GM21619 (cell line): ENCODE measurements around the gene HMX3.

Source experiments
- ATAC-seq: cut with Tn5 transposase; IDR thresholded peaks from one replicate; pipeline ENCODE4 v1.9.1; 2021; ENCODE audit not compliant: unreplicated experiment

Gene HMX3

DNA sequence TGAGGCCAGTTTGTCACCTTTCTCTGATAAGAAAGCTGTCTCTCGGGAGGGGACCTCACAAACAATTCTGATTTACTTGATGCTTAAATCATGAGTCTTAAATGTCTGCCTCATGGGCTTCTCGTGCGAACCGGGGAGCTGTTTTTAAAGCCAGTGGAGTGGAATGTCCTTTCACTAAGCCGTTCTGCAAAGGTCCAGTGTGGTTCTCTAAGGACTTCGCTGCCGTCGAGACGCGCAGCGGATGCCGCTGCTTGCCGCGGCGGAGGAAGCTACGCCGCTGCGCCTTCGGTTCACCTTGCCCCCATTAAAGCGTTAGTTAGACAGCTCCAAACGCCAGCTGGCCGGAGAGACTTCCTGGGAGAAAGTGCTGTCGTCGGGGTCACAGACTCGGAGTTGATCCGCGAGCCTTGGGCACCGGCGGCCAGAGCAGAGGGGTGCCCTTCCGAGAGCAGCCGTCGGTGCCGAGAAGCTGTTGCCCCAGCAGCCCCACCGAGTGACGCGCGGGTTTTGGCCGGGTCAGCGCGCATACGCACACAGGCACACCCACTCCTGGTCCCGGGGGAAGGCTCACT lies 1.3 kb upstream of the HMX3 start:
- no peak for ATAC-seq

DNA sequence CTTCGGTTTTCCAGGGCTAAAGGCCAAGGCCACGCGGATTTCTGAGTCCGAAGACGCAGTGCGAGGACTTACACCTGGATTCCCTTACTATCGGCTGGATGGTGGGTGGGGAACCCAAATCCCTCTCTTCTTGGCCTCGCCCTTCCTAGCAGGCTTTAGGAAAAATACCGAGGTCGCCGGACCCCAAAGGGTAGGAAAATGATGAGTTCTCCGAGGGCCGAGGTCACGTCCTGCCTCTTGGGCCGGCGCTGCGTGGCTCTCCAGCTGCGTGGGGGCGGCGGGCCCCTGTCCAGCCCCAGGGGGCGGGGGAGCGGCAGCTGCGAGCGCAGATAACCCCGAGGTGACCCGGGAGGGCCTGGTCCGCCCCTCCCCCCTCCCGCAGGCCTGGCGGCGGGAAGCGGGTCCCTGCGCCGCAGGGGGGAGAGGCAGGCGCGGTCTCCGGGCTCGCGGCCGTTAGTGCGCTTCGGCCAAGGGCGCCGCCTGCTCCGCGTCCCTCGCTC lies 805 bp upstream of the HMX3 start:
- ATAC-seq = no peak

DNA sequence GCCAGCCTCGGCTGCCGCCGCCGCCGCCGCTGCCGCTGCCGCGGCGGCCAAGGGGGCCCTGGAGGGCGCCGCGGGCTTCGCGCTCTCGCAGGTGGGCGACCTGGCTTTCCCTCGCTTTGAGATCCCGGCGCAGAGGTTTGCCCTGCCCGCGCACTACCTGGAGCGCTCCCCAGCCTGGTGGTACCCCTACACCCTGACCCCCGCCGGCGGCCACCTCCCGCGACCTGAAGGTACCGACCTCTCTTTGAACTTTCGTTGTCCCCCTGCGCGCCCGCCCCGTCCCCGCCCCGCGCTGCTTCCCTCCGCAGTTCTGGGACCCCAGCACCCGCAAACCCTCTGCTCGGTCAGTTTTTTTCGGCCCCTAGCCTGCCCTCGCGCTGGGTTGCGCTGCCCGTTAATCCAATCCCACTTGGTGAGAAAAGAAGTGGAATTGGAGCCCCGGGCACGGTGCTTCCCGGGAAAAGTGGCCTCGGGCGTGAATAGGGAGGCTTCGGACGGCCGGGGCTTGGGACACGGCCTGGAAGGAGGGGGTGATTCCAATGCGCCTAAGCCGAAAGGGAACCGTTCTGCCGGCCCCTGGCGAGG lies 543 bp downstream of the HMX3 start:
- ATAC-seq = no peak

DNA sequence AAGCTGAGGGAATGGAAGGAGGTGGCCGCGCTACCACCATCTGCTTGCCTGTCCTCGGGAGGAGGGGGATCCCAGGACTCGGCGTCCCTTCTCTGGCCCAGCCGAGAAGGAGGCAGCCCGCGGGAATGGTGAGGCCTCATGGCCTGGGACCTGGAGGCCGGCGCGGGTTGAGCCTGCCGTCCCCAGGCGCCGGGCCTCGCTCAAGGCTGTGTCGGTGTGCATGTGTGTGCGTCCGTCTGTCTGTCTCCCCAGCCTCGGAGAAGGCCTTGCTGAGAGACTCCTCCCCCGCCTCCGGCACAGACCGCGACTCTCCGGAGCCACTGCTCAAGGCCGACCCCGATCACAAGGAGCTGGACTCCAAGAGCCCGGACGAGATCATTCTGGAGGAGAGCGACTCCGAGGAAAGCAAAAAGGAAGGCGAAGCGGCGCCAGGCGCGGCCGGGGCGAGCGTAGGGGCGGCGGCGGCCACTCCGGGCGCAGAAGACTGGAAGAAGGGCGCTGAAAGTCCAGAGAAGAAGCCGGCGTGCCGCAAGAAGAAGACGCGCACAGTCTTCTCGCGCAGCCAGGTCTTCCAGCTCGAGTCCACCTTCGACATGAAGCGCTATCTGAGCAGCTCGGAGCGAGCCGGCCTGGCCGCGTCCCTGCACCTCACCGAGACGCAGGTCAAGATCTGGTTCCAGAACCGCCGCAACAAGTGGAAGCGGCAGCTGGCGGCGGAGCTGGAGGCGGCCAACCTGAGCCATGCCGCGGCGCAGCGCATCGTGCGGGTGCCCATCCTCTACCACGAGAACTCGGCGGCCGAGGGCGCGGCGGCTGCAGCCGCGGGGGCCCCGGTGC lies 1.3 kb downstream of the HMX3 start:
- ATAC-seq = no peak

DNA sequence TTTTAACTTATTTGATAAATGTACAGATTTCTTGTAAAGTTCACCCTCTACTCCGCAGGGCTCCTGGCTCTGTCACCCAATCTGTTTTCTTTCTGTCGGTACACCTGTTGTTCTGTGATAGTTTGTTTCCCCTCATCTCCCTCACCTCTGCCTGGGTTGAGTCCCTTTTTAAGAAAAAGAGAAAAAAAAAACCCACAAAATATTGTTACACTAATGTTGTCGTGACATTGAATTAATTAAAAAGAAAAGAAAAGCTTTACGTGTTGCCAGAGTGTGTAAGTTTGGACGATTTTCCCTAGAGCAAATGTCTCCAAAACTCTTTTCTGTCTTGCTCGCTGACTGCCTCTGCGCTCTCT lies 3.4 kb downstream of the HMX3 start:
- ATAC-seq = no peak

DNA sequence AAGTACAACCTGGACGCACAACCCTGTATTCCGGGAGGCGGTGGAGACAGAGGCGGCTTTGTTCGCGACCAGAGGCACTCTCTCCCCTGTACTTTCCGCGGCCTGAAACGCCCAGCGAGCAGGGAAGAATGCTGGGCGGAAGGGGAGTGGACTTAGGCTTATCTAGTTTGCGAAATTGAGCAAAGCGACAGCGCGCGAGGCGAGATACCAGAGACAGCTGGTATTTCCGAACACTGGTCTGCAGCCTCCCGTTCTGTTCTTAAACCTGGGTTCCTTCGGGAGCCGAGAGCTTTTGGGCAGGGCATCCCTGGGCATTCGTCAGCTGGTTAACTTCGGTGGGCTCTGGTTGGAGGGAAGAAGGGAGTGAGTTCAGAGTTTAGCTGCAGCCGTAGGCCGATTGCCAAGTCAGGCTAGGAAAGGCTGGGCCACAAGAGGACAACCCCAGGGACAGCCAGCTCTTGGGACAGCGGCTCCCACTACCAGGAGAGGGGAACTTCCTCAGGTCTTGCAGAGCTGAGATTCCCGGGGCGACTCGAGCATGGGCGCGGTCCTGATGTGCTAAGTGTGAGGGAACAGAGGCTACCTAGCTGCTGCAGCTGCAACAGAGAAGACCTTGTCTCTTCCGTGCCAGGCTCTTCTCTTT lies 3.9 kb downstream of the HMX3 start:
- no peak for ATAC-seq

DNA sequence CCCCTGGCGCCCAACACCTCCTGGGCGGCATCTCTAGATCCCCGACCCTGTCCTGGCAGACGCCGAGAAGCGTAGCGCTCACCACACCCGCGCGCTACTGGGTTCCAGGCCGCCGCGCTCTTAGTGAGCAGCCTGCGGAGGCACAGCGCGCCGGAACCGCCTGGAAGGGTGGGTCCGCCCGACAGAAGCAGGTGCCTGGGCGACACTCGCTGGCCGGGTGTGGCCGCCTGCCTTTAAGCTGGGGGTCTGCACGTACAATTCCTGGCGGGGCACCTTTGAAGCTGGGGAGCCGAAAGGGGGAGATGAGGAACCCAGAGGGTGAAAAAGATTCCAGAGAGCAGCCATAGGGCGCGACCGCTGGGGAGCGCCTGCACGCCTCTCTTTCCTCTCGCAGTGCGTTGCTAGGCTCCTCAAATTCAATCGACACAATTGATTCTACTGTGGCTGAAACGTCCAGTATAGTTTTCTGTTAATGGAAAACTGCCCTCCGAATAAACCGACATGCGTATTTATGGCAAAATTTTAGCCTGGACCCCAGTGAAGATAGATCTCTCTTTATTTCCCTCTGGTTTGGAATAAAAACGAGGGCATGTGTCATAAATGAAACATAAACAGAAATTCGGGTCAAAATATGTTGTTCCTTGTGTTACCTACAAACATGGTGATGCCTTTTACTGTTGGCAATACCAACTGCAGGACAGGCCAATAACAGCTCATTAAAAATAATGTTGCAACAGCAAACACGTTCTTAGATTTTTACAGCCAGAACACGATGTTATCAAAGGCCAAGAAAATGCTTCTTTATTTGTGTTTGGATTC lies 4.6 kb downstream of the HMX3 start:
- ATAC-seq = no peak

DNA sequence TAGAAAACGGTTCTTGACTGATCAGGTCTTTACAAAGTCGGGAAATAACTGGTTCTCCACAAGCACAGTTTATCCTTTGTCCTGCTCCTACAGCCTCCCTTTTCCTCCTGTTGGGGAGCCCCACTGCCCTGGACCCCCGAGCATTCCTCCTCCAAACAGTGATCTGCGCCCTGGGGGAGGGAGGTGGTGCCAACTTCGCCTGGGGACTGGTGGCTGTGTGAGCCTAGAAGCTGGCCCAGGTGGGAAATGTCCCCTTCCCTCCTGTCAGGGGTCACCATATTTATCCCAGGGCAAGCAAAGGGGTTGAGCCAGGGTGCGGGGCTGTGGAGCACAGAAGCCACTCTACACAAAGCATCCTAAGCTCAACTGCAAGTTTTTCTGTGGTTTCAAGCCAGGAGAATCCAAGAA lies 5.2 kb downstream of the HMX3 start:
- ATAC-seq = no peak

DNA sequence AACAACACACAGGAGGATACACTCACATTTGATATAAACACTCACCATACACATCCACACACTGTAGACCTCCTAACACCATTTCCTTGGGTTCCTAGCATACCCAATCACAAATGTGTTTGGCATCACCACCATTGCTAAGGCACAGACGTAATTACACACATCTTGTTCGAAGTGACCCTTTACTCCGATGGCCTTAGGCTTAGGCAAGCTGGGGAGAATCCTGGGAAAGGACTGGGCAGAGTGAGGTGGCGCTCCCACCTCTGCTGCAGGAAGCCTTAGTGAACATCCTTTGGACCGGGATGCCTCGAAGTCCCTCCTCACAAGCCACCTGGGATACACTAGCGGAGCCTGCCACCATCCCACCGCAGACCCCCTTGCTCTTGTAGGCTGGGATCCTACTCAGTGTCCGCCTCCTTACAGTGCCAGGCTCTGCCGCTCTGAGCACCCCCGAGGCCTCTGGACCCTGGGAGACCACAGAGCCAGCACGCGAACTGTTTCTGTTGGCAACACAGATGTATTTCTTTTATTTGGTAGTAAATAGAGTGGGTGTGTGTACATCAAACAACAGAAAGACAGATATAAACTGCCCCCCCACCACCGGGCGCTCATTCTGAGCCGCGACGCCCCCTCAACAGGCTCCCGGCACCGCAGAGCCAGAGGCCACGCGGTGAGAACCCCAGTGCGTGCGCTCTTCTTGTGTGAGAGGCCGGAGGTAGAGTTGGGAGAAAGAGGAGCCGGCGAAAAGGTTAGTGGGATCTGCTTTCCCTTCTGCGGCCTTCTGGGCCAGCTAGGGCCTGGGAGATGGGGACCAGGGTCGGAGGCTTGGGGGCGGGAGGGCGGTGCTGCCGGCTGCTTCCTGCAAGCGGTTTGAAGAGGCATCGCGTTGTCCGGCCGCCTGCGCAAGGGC lies 6.3 kb downstream of the HMX3 start:
- no peak for ATAC-seq

DNA sequence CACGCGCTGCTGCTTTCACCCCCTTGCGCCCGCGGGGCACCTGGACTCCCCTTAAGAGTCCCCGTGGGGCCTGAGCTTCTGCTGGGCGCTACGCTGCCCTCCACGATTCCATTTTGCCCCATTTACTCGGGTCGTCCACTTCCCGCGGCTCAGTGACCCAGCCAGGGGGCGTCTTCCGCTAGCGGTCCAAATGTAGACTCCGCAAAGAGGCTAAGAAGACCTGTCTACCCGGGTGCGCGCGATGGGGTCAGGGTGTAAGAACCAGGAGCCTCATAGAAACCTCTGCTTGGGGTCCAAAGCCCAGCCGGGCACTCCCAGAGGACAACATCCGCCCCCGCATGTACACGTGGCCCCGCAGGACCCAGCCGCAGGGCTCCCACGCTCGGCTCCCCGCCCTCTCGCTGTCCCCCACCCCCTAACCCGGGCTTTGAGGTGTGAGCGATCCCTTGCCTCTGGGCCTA lies 7.0 kb downstream of the HMX3 start:
- ATAC-seq = no peak

DNA sequence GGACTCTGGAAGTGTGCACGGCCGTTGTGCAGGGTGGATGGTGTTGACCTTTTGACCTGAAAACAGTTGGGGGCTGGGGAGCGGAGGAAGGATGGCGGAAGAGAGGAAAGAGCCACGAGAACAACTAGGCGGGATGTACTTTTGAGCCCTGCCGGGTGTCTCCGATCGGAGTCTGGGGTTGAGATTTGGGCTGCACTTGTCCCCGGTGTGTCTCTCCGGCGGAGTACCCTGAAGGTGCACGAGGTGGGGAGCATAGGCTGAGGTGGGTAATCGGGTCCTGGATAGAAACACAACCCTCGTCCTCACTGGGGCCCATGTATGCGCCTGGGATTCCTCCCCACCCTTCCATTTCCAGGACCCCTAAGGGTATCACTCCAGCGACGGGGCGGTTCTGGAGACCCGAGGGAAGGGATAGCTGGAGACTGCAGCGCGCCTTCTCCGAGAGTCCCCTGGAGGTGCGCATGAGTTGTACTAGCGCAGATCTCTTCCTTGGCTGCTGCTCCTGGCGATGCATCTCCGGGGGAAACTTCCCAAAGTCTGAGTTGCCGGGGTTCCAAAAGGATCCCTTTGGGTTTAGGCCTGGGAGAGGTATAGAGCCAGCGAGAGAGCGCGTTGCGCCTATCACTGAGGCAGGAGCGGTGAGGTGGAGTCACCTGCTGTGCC lies 7.5 kb downstream of the HMX3 start:
- ATAC-seq = no peak

DNA sequence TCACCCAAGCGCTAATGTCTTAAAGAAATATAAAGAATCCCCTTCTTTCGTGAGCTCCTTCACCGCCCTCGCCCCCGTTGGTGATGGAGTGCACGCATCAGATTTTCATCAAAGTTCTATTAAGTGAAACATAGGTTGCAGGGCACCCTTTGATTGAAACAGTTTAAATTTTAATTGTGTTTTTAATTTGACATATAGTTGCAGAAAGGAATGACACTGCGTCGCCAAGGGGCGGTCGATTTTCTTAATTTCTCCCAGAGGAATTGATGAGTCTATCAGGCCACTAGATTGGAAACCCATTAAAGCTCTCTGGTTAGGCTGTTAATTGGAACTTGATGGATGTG lies 8.0 kb downstream of the HMX3 start:
- no peak for ATAC-seq

DNA sequence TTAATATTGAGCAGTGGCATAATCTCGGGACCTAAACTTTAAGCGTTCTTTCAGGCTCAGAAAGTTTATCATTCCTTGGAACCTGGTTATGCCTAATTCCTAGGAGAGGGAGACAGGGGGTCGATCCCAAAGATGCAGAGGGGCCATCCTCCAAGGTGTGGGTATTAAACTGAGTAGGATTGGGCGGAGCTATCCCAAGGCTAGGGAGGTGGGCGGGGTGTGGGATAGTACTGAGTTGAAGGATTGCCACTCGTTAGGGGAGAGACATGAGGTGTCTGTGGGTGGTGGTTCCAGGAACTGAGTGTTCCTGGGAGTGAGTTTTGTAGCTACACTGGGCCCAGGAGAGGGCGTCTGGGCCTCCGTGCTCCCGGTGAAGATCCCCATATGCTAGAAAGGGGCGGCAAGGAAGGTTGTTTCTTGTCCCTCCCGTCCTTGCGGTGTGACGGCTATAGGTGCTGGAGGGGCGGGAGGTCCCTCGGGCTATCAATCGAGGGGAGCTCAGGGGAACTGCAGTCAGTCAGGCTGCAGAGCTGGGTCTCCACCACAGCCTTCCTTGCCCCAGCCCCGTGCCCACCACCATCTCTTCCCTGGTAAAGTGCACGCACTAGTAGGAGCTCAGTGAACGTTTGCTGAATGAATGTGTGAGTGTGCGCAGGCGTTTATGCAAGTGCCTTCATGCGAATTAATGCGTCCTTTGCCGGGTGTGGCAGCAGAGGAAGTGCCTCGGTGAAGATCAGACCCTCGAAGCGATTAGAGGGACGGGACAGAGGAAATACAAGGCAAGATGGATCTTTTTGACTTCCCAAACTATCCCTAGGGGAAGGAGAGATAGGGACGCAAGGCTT lies 9.1 kb downstream of the HMX3 start:
- ATAC-seq = no peak

DNA sequence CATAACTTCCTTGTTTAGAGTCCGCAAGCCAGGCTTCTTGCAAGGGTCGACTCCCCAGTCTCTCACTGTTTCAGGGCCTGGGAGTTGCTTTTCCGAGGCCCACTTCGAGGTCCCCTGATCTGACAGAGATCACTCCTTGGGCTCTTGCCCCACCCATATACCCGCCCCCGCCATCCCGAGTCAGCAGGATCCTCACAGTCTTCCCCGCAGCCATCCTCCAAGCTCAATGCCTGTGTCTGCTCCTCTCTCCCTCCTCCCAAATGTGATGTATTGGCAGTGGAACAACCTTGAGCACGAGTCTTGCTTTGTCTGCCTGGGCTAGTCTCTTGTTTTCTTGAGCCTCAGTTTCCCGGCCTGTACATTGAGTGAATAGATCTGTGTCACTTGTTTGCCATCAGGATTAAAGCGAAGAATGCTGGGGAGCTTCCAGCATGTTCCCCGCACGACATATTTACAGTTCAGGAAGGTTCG lies 9.8 kb downstream of the HMX3 start:
- ATAC-seq = no peak

DNA sequence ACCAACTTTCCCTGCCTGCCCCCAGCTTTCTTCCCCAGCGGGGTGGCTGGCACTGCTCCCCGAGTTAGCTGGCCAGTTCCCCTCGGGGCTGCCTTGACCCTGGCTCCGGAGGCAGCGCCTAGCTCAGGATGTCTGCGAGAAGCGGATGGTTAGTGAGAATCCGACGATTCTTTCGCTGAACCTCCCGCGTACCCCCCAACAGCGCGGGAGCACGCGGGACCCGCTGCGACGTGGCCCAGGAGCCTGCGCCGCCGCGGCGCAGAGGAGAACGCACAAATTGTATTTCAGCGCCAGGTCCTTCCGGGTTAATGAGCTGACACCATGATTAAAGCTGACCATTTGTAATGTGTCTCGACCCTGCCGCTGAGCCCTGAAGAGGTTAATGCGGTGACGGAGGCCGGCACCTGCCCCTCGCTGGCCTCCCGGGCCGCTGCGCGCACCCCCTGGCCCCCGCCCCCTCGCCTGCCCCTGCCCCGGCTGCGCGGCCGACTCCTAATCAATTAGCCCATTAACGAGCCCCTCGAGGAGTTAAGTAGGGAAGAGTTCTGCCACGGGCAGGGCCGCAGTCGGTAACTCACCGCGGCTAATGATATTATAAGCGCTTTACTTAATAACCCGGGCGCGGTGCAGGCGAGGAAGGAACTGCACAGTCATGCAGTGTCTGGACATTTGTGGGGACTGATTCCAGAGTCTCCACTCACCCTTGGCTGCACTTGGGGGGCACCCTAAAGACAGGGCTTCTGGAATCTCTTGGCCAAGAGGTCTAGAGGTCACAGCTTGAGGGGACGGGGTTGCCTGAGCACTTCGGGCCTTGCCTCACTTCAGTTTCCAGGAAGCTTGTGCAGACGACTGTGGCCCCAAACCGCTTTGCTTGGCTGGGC lies 10.5 kb downstream of the HMX3 start:
- ATAC-seq = no peak

DNA sequence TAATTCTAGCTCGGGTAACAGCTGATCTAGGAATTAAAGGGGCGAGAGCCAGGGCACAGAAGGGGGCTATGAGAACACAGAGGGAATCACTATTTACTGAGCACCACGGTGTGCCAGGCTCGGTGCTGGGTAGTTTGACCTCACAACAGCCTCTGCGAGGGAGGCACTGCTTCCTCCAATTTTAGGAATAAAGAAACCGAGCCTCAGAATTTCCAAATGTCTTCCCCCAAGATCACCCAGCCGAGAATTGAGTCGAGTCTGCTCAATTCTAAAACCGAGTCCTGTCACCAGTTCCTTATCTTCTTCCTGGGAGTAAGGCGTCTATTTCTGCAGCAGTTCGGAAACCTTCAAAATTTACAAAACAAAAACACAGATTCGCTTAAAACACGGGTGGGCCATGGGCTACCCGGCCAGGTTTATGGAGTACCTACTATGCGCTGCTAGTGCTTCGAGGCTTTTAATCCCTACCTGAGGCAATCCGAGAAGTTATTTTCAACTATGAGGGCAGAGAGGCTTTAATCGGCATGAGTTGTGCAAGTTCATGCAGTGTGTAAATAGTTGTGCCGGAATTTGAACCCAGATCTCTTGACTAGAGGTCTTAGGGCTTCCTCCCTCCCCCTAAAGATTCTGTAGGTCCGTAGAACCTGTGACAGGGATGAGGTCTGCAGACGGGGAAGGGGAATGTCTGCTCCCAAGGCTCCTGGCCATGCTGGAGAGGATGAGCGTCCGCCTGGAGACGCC lies 11.3 kb downstream of the HMX3 start:
- no peak for ATAC-seq
